ENCODE data around the gene CAMTA1.

- no peak for TF ChIP-seq CTCF (IDR thresholded peaks at IDR 0.05; ENCODE audit: low read depth, low read length, missing input control)
- no peak for TF ChIP-seq JUND (IDR thresholded peaks at IDR 0.05)
Observed at GRCh38 chr1:6971048-6971447, 185.8 kb downstream of the CAMTA1 start.

All from liver (tissue), 3 donors.